Occipital lobe (tissue), 2 donors: Measurements from ENCODE around the gene SASH1. TPM values are rescaled to one million over a fixed set of nuclear protein-coding genes. Genes with fewer than 3 reads are reported as not detected.
"Not testable (repeated sequence)": the region's sequence is repeated elsewhere in the genome, so short reads cannot be mapped to it uniquely, and the experiment has no call there.

Experiments
- DNase-seq: peaks from one replicate; lab custom pipeline; 2025; lab: John Stamatoyannopoulos, UW
- total RNA-seq: library from RNA; depleted of rRNA; stranded (reverse); fragments of >200 nt; gene quantifications from one replicate; pipeline ENCODE4 v1.2.3, GENCODE V29; 2014

Gene SASH1
- total RNA-seq, 1 donor from 2014 or later: 25.4 TPM

- DNase-seq: no peak
Observed at GRCh38 chr6:148328876-148329555, 13.6 kb upstream of the SASH1 start.

GRCh38 chr6:148329596-148330381 is 12.8 kb upstream of the SASH1 start:
- DNase-seq: no peak

- no peak for DNase-seq
Observed at GRCh38 chr6:148332088-148332487, 10.6 kb upstream of the SASH1 start.

- no peak for DNase-seq
Observed at GRCh38 chr6:148336901-148337300, 5.7 kb upstream of the SASH1 start.

- DNase-seq: no peak
Observed at GRCh38 chr6:148339766-148340165, 2.9 kb upstream of the SASH1 start.

- DNase-seq: no peak
Observed at GRCh38 chr6:148340586-148341297, 1.9 kb upstream of the SASH1 start.

- no peak for DNase-seq
Observed at GRCh38 chr6:148342100-148342349, 613 bp upstream of the SASH1 start.

- DNase-seq: no peak
Observed at GRCh38 chr6:148343047-148343782, 577 bp downstream of the SASH1 start.

GRCh38 chr6:148345176-148345575 is 2.5 kb downstream of the SASH1 start:
- no peak for DNase-seq

- DNase-seq: no peak
Observed at GRCh38 chr6:148345578-148345977, 2.9 kb downstream of the SASH1 start.

GRCh38 chr6:148346681-148347440 is 4.2 kb downstream of the SASH1 start:
- no peak for DNase-seq

GRCh38 chr6:148347441-148348054 is 4.9 kb downstream of the SASH1 start:
- no peak for DNase-seq

GRCh38 chr6:148348335-148348734 is 5.7 kb downstream of the SASH1 start:
- DNase-seq: no peak

GRCh38 chr6:148348778-148349177 is 6.1 kb downstream of the SASH1 start:
- no peak for DNase-seq

- DNase-seq: no peak
Observed at GRCh38 chr6:148349466-148349865, 6.8 kb downstream of the SASH1 start.

GRCh38 chr6:148351309-148351708 is 8.7 kb downstream of the SASH1 start:
- no peak for DNase-seq

GRCh38 chr6:148352421-148352820 is 9.8 kb downstream of the SASH1 start:
- DNase-seq: not testable (repeated sequence)

GRCh38 chr6:148358196-148358785 is 15.7 kb downstream of the SASH1 start:
- DNase-seq: no peak

GRCh38 chr6:148359228-148359627 is 16.6 kb downstream of the SASH1 start:
- DNase-seq: no peak

GRCh38 chr6:148364056-148364824 is 21.6 kb downstream of the SASH1 start:
- no peak for DNase-seq
